CD4-positive, alpha-beta T cell treated with Interleukin-21 for 1 hour (primary cell): ENCODE data around the gene COPZ1.

Source experiments
- DNase-seq: peaks from one replicate; pipeline ENCODE4 v3.0.0-alpha.2; 2020

COPZ1 gene

DNA sequence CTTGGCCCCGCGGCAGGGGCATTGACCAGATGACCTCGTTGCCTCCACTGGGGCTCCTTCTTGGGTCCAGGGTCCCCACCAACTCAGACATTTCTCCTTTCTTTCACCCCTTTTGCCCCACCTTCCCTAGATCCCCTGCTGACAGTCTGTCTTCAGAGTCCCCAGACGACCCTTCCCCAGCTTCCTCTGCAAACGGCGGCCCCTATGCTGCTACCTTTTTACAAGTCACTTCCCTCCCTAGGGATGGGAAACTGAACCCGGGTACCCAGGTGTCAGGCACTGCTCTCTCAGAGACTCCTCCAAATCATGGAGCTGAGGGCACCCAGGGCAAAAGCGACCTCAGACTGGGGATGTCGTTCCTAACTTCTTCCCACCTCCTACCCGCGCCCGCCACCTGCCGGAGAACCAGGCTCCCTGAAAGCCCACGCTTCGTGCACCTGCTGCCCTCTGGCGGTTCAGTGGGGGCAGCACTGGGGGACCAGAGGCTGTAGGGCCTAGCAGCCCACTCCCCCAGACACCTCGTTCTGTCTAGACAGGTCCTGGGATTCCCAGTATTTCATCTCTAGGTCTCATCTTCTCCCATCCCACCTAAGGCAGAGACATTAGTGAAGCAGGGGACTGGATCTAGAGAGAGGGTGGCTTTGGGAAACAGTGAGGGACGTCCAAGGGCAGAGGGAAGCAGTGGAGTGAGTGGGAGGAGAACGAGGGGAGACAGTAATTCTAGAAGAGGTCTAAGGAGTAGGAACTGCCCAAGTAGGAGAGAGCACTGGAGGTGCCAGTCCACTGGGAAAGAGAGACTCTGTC lies 54.7 kb downstream of the COPZ1 start:
- DNase-seq = peak; percentile 87

DNA sequence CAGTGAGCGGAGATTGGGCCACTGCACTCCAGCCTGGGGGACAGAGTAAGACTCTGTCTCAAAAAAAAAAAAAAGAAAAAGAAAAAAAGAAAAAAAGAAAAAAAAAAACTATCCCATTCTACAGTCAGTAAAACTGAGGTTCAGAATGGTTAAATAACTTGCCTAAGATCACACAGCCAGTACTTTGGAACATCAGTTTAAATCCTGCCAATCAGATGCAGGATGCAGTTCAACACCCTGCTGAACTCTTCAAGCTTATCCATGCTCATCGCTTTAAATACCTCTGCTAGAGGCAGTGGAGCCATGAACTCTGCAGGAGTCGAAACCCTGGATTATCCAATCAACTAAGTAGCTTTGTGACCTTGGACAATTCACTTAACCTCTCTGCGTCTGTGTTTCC lies 56.2 kb downstream of the COPZ1 start:
- no peak for DNase-seq

DNA sequence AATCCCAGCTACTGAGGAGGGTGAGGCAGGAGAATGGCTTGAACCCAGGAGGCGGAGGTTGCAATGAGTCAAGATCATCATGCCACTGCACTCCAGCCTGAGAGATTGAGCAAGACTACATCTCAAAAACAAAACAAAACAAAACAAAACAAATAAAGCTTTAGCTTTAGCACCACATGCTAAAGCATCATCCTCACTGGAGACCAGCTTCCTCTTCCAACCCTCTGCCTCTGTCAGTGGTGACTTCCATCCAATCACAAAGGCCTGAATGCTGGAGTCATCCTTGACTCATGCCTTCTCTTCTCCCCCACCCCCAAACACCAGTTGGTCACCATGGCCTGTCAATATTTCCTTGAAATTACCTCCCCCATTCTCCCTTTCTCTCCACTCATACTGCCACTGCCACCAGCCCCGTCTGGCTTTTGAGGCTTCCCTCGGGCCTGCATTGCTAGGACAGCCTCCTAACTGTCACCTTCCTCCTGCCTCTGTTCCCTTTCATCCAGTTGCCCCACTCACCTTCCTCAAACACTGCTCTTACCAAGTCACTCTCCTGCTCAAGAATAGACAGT lies 58.2 kb downstream of the COPZ1 start:
- DNase-seq = peak; percentile 29

DNA sequence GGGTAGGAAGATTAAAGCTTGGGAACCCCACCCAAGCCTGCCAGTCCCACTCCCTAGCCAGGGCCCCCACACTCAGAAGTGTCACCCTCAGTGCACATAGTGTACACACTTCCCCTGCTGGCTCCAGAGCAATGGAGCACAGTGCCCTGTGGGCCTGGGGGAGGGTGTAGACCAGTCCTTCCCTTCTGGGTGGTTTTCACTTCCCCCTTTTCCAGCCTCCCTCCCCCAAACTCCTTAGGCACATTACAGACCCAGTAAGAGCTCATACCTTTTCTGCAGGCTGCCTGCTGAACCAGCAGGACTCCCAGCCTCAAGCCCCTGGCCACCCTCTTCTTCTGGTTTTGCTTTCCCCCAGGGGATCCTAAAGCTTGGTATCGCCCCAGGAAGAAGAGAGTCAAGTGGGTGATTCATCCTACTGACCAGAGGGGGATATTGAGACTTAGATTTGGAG lies 59.7 kb downstream of the COPZ1 start, which contains the start of gene ZNF385A:
ZNF385A (minus strand) TSS at position 143 of the 451 bp plus-strand sequence. CDS start 219 bp downstream, outside the sequence.
- no peak for DNase-seq

DNA sequence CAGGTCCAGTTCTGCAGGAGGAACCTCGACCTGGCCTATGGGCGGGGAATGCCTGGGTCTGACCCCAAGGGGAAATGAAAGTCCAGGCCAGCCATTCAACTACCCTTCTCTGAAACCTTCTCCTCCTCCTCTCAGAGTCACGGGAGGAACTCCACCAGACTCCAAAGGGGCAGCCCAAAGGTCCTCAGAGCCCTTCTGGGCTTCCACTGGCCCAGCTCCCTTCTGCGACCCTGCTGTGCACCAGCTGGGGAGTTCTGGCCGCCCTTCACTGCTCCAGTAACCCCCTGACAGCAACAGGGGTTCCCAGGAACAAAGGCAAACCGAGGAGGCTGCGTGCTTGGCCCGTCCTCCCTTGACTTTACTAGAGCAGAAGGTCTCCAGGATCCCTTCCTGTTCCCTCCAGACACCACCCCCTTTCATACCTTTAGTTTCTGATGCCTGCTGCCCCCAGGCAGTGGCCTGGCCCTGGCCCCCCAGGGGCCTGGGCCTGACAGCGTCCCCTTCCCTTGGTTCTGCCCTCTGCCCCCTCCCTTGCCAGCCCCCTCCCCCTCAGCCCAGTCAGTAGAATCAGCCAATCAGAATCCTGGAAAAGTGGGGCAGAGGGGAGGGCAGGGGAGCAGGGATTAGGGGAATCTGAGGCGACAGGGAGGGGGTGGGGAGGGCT lies 60.5 kb downstream of the COPZ1 start:
- no peak for DNase-seq

DNA sequence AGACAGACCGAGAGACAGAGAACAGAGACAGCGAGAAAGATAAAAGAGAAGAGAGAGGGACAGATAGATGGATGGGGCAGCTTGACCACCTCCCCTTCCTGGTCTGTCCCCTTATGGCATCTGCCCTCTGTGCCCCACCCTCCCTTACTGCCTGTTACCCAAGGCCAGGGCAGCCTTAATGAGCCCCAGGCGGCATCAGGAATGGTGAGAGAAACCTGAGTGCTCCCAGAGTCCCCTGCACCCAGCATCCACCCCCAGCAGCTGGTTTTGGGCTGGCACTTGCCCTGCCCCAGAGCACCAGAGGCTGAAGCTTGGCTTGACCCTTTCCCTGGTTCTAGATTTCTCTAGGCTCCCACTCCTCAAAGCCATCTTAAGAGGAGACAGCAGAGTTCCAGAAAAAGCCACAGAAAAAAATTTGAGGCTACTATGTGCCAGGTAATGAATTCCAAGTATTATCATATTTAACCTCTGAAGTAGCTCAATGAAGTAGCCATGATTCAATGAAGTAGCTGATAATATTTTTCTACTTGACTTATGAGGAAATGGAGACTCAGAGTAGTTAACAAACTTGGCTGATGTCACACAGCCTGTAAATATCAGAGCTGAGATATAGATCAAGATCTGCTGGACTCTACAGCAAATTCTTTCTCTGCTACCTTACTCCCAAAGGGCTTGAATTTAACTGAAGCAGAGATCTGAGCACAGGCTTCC lies 61.6 kb downstream of the COPZ1 start:
- DNase-seq = no peak

DNA sequence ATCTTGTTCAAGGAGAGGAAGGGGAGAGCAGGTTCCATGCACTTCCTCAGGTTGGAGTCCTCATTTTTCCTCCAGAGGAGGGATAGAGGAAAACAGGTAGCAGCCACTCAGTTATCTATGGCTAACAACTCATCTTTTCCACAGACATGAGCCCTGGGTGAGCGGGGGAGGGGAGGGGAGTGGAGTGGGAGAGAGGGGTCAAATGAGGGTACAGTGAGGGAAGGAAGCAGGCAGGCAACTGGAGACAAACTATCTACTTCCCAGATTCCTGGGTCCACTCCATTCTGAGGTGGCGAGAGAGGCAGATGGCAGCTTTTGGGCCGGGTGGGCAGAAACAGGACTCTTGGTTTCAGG lies 62.2 kb downstream of the COPZ1 start:
- DNase-seq = no peak

DNA sequence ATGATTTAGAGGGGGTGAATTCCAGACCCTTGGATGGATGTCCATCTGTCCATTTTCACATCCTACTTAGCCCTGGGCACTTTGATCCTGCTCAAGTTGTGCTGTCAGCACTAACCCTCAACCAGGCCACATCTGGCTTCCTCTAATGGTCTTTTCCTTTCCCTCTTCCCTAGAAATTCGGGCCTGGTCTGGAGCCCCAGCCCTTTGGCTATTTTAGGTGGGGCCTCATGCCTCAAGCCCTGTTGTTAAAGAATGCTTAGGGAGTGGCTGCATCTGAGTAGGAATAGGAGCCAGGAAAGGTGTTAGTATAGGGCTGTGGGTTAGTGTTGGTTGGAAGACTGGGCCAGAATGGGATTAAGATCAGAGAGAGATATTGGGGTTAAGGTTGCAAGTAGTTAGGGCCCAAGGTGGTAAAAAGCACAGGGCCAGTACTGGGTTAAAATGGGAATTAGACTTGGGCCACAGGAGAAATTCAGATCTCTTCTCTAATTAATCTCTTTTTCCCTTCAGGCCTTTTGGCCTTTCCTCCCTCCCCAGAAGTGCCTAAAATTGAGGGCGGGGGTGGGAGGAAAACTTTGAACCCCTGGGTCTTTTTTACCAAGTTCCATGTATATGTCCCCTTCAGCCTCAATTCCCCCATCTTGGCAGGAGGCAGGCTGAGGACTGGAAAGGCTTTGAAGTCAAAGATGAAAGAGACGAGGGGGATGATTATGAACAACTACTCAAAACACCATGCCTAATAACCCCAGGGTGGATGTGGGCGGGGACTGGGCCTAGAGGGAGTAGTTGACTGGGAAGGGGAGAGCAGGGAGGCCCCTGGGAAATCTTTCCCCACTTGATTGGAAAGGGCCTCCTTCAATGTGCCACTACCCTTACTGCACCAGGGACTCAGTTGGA lies 63.6 kb downstream of the COPZ1 start:
- no peak for DNase-seq

DNA sequence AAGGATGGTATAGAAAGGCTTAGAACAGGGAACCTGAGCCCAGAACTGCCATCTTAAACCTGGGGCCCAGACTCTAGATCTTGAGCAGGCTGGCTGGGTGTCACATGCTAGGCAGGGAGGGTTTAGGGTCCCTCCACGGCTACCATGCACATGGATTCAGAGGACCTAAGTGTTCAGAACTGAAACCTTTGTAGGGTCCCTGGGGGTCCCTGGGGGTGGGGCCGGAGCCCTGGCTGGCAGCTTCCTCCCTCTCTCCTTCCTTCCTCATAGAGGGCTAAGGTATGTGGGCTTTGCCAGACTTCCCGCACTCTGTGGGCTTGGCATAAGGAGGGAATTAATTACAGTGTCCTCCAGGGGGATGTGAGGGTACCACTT lies 64.2 kb downstream of the COPZ1 start:
- no peak for DNase-seq

DNA sequence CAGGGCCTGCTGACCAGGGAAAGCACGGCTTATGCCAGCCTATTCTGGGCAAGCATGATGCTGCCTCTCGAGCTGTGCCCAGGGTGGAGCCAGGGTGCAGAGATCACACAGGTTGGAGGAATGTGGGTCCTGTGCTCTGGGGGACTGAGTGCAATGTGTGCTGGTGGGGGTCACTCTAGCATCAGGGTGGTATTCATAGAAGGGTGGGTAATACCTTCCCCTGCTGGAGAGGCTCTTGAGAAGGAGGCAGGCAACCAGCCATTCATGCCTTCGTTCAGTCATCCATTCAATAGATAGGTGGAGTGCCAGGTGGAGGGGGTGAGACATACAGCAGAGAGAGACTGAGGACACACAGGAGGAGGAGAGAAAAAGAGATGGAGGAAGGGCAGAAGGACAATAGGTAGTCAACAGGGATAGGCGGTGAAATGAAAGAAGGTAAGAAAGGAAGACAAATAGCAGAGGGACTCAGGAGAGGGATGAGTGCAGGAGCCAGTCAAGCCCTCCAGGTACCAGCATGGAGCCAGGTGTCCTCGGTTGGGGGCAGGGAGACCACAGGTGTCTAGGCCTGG lies 64.8 kb downstream of the COPZ1 start:
- DNase-seq = no peak

DNA sequence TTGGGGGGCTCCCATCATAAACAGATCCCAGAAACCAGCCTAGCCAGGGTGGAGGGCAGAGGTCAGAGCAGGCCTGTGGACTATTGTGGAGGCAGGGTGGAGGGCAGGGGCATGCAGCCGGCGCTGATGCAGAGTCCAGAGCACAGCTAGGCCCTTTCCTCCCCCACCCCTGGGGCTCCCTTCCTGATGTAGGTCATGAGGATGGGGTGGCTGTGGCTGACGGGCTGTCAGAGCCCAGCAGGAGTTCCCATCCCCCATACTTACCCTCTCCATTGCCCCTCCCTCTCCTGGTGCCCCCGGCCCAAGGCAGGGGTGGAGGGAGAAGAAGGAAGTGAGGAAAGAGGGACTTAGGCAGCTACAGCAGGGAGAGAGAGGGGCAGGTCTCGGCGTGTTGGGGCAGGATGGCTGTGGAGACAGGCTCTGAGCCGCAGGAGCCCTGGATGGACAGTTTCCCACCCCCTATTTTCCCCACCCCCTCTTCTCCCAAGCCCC lies 65.3 kb downstream of the COPZ1 start:
- DNase-seq = no peak

DNA sequence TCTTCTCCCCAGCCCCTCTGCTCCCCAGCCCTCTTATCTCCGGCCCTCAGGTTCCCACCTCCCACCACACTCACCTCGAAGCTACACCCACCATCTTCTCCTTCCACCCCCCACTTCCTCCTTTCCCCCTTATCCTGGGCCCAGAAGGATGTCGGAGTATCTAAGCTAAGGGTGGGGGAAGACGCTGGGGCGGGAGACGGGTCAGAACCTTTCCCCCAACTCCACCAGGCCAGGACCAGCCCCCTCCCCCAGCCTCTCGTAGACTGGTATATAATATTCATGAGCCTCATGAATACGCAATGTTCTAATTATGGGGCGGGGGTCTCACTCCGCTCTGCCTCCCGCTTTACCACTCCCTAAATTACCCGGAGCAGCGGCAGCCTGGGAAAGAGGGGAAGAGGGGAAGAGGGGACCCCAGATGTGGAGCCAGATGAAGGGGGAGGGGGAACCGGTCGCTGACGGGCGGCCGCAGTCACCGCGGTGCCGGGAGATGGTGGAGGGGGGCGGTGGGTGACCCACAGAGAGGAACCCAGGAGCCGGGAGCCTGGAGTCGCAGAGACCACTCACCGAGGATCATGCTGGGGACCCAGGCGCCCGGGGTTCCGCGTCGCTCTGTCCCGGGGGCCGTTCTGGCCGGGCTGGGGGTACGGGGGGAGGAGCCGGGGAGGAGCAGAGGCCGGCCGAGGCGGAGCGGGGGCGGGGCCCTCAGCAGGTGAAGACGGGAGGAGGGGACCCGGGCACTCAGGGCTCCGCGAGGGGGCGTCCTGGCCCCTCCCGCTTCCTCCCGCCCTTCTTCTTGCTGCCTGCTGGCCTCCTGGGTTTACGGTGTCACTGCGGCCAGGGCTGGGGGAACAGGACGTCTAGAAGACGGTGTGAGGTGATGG lies 66.0 kb downstream of the COPZ1 start:
- peak; percentile 74 for DNase-seq

DNA sequence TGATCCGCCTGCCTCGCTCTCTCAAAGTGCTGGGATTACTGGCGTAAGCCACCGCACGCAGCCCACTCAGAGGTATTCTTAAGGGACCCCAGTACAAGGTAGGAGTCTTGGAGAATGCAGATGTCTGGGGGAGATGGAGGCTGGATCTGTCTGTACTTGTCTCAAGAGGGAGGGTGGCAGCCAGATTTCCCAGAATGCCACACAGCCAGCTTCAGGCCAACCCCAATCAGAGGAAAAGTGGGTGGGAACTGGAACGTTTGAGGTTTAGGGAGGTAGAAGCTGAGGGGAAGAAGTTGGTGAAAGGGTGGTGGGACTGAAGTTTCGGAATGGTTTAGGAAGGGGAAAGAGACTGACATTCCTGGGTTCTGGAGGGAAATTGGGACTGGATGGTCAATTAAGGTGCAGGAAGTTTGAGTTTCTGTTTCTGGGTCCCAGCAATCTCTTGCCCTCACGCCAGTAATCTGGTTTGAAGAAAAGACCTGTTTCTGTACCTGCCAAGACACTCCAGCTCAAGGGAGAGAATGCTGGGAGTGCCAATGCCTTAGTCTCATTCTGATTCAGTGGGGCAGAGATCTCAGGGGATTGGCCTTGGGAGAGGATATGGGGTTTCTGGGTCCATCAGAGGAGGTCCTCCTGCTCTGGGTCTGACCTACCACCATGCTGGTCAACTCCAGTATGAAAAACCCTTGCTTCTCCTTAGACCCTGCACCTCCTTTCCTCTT lies 67.7 kb downstream of the COPZ1 start:
- DNase-seq = no peak

DNA sequence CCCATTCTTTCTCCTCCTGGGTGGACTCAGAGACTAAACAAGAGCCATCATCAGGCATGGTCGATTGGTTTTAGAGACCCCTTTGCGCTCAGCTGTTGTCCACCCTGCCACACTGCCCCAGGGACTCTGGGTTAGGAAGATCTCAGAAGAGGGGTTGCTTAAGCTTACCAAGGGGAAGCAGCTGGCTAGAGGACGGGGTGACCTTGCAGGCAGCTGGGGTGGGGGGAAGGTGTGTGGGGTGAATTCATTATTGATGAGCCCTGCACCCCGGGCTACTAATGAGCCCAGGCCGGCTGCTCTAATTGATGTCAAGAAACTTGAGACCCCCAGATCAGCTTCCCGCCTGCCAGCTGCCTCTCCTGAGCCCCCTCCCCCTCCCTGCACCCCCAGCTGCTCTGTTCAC lies 68.3 kb downstream of the COPZ1 start:
- DNase-seq = no peak

DNA sequence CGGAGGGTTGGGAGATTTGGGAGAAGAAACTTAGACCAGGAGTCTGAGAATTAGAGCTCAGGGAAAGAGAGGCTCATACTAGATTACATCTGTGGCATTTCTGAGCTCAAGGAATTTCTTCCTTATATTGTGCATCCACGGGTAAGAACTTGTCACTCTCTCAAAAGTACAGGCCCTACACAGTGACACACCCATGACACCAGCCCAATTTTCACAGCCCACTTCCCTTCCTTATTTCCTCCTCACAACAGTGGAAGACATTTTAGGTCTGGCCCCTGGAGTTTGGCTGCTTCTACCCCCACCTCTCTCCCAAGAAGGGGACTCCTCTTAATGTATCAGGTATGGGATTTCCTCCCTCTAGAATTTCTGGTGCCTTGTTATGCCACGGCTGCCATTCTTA lies 68.8 kb downstream of the COPZ1 start:
- DNase-seq = no peak

DNA sequence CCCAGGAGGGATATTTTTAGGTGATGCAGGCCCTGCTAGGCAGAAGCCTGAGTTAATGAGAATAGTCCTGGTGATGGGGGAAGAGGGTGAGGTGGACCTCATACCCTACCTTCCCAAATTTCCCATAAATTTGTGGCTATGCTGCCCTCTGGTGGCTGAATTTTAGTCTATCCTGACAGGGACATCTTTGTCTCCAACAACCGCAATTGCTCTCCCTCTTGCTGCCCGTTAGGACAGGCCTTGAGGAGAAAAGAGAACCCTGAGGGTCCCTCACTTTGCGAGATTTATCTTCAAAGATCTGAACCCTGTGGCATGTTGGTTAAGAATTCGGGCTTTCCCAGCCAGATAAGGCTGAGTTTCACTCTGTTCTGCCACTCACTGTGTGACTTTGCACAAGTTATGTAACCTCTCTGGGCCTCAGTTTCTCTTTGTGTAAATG lies 69.4 kb downstream of the COPZ1 start:
- peak; percentile 52 for DNase-seq

DNA sequence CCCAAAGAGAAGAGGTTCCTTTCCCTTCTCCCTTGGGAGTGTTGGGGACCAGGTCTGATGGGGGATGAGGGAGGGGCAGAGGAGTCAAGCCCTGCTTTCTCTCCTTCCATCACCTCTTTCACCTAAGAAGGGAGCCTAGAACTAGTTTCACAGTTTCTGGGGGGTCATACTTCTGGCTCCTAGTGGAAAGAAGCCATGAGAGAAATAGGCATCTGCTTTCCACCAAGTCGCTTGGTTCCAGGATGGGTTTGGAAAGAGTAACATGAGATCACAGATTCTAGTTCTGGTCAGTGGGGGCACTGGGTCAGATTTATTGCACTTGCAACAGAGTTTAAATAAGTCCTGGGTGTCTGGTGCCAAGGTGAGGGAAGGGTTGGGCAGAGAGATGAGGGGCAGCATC lies 70.1 kb downstream of the COPZ1 start:
- DNase-seq = no peak

DNA sequence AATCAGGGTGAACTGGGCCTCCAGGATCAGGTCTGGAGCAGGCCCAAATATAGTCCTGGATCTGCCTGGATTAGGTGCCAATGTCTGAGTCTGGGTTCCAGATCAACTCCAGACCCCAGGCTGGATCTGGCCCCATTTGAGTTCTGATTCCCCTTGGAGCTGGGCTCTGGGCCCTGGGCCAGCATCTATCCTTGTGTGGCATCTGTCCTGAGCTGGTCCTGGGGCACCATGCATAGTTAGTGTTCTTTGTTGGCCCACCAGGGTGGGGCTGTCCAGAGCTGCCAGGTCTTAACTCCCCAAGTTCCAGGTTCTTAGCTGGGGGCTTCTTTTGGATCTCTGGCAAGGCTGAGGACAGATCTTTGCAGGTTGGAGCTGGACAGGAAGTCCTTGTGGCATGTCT lies 70.6 kb downstream of the COPZ1 start:
- DNase-seq = no peak

DNA sequence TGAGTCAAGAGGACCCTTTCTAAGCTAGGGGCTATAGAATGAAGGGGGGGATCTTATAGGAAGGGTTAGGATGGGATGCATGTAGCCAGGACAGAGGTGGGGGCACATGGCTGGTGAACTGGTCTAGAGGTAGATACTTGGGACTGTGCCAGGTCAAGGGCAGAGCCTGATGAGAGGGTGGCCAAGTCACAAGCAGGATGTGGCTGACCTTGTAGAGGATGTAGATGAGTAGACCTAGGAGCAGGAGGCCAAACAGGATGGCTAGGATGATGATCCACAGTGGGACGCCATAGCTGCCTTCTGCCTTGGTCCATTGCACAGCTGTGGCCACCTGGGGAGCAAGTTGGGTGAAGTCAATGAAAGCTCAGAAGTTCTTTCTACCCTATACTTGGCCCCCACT lies 72.2 kb downstream of the COPZ1 start:
- no peak for DNase-seq

DNA sequence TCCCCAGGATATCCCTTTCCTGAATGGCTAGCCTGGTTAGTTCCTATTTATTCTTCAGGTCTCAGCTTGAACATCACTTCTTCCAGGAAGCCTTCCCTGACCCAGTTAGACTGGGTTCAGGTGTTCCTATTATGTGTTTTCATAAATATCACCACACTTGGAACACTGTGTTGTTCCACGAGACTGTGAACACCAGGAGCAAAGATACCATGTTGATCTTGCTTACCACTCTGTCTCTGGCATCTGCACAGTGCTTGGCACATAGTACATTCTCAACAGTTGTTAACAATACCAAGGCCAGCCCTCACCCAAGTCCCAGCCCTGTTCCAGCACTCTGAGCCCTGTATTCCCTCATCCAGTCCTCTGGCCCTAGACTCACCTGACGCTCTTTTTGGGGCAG lies 73.3 kb downstream of the COPZ1 start:
- DNase-seq = no peak
